Head of caudate nucleus (tissue), 42 donors: ENCODE results near the gene KRTAP2-3.
"Not testable (repeated sequence)": the region's sequence is repeated elsewhere in the genome, so short reads cannot be mapped to it uniquely, and the experiment has no call there.

ENCODE experiments used
- DNase-seq, 42 donors: peaks; one replicate each; pipeline versions ENCODE4 v3.0.0 to v3.0.0-alpha.2; 2020 to 2021; ENCODE audit warnings: mixed read lengths in 7 of 42
- intact Hi-C: fragments of 100-400 bp; cut with DNase I; formaldehyde crosslinking; loops from one replicate; pipeline ENCODE4 v1.15.0; 2022

KRTAP2-3 gene

GRCh38 chr17:41060052-41060604 is at the start of gene KRTAP2-3:
TSS of gene KRTAP2-3 (minus strand) at chr17:41060114. CDS start at chr17:41060050, 64 bp downstream.
- intact Hi-C loops, result no loop called here
- no peak for DNase-seq

- DNase-seq, intact Hi-C loops: not testable (repeated sequence)
Observed at GRCh38 chr17:41108728-41109386, 48.9 kb upstream of the KRTAP2-3 start.

GRCh38 chr17:41107941-41108450 is 48.1 kb upstream of the KRTAP2-3 start:
- no peak for DNase-seq
- intact Hi-C loops, result no loop called here

- intact Hi-C loops, DNase-seq: not testable (repeated sequence)
Observed at GRCh38 chr17:41105347-41105746, 45.4 kb upstream of the KRTAP2-3 start, which contains the start of gene KRTAP4-9. TSS of gene KRTAP4-9 (plus strand) at chr17:41105389. CDS start at chr17:41105389, 0 bp downstream.

GRCh38 chr17:41104386-41105038 is 44.6 kb upstream of the KRTAP2-3 start:
- intact Hi-C loops, result not testable (repeated sequence)

GRCh38 chr17:41103896-41104295 is 44.0 kb upstream of the KRTAP2-3 start:
- DNase-seq, result no peak
- intact Hi-C loops, result no loop called here

More at GRCh38 chr17:41104386-41105038, 44.6 kb upstream of the KRTAP2-3 start:
- DNase-seq, result not testable (repeated sequence)

- intact Hi-C loops, result no loop called here
- no peak for DNase-seq
Observed at GRCh38 chr17:41101586-41102259, 41.8 kb upstream of the KRTAP2-3 start, which contains the start of gene KRTAP4-16. TSS of gene KRTAP4-16 (minus strand) at chr17:41102209. CDS start at chr17:41102209, 0 bp downstream.

GRCh38 chr17:41099682-41100480 is 40.0 kb upstream of the KRTAP2-3 start:
- DNase-seq, intact Hi-C loops: not testable (repeated sequence)

- DNase-seq, result no peak
- intact Hi-C loops, result no loop called here
Observed at GRCh38 chr17:41098481-41098880, 38.6 kb upstream of the KRTAP2-3 start.

- DNase-seq, result no peak
Observed at GRCh38 chr17:41098042-41098441, 38.1 kb upstream of the KRTAP2-3 start, which contains the start of gene KRTAP4-8. TSS of gene KRTAP4-8 (minus strand) at chr17:41098142. CDS start at chr17:41098084, 58 bp downstream.

GRCh38 chr17:41096055-41096454 is 36.1 kb upstream of the KRTAP2-3 start:
- intact Hi-C loops, result no loop called here
- no peak for DNase-seq

More at GRCh38 chr17:41098042-41098441, 38.1 kb upstream of the KRTAP2-3 start, which contains the start of gene KRTAP4-8:
- intact Hi-C loops, result no loop called here

- DNase-seq, intact Hi-C loops: not testable (repeated sequence)
Observed at GRCh38 chr17:41088760-41089352, 28.9 kb upstream of the KRTAP2-3 start.

- DNase-seq, intact Hi-C loops: not testable (repeated sequence)
Observed at GRCh38 chr17:41084100-41084856, 24.4 kb upstream of the KRTAP2-3 start, which contains the start of gene KRTAP4-7. TSS of gene KRTAP4-7 (plus strand) at chr17:41084150. CDS start at chr17:41084207, 57 bp downstream.

GRCh38 chr17:41083427-41083826 is 23.5 kb upstream of the KRTAP2-3 start:
- intact Hi-C loops, DNase-seq: not testable (repeated sequence)

- no peak for DNase-seq
- intact Hi-C loops, result no loop called here
Observed at GRCh38 chr17:41082626-41083025, 22.7 kb upstream of the KRTAP2-3 start.

- no peak for DNase-seq
- intact Hi-C loops, result no loop called here
Observed at GRCh38 chr17:41076788-41077187, 16.9 kb upstream of the KRTAP2-3 start.

GRCh38 chr17:41073676-41074075 is 13.8 kb upstream of the KRTAP2-3 start:
- intact Hi-C loops, result no loop called here
- DNase-seq, result no peak
